GM18526 (cell line): ENCODE results near the gene GALNT1.

Source experiments
- POLR2A ChIP-seq: IDR thresholded peaks from 3 replicates; pipeline ENCODE4 v1.6.1; 2011; ENCODE audit not compliant: insufficient read length; ENCODE audit errors: extremely low read depth

The GALNT1 gene

GRCh38 chr18:35634323-35634722, 52.8 kb downstream of the GALNT1 start:
- TF ChIP-seq POLR2A: no peak

- no peak for TF ChIP-seq POLR2A
Observed at GRCh38 chr18:35635170-35635569, 53.6 kb downstream of the GALNT1 start.

- TF ChIP-seq POLR2A: no peak
Observed at GRCh38 chr18:35637227-35637626, 55.7 kb downstream of the GALNT1 start.

GRCh38 chr18:35639296-35639695, 57.8 kb downstream of the GALNT1 start:
- no peak for TF ChIP-seq POLR2A

GRCh38 chr18:35641467-35641866, 59.9 kb downstream of the GALNT1 start:
- TF ChIP-seq POLR2A: no peak

- TF ChIP-seq POLR2A: no peak
Observed at GRCh38 chr18:35641916-35642315, 60.4 kb downstream of the GALNT1 start.

- no peak for TF ChIP-seq POLR2A
Observed at GRCh38 chr18:35642802-35643201, 61.3 kb downstream of the GALNT1 start.

- TF ChIP-seq POLR2A: no peak
Observed at GRCh38 chr18:35646449-35646848, 64.9 kb downstream of the GALNT1 start.

- TF ChIP-seq POLR2A: no peak
Observed at GRCh38 chr18:35653392-35654135, 72.0 kb downstream of the GALNT1 start.

GRCh38 chr18:35658112-35658511, 76.6 kb downstream of the GALNT1 start:
- no peak for TF ChIP-seq POLR2A

GRCh38 chr18:35661483-35662146, 80.1 kb downstream of the GALNT1 start:
- no peak for TF ChIP-seq POLR2A

GRCh38 chr18:35662293-35663062, 80.9 kb downstream of the GALNT1 start:
- no peak for TF ChIP-seq POLR2A

GRCh38 chr18:35671966-35672603, 90.5 kb downstream of the GALNT1 start:
- no peak for TF ChIP-seq POLR2A

- TF ChIP-seq POLR2A: no peak
Observed at GRCh38 chr18:35672897-35673296, 91.4 kb downstream of the GALNT1 start.

- no peak for TF ChIP-seq POLR2A
Observed at GRCh38 chr18:35673682-35674081, 92.1 kb downstream of the GALNT1 start.
